GM12872 (cell line): ENCODE data around the gene ACTN4.

Experiments
- TF ChIP-seq, protein P1 (sequence below): IDR thresholded peaks from 3 replicates; pipeline ENCODE4 v1.5.1; 2011; ENCODE audit warnings: low read depth, mild to moderate bottlenecking, low read length, moderate library complexity; ENCODE audit not compliant: insufficient read depth

ACTN4 gene

DNA sequence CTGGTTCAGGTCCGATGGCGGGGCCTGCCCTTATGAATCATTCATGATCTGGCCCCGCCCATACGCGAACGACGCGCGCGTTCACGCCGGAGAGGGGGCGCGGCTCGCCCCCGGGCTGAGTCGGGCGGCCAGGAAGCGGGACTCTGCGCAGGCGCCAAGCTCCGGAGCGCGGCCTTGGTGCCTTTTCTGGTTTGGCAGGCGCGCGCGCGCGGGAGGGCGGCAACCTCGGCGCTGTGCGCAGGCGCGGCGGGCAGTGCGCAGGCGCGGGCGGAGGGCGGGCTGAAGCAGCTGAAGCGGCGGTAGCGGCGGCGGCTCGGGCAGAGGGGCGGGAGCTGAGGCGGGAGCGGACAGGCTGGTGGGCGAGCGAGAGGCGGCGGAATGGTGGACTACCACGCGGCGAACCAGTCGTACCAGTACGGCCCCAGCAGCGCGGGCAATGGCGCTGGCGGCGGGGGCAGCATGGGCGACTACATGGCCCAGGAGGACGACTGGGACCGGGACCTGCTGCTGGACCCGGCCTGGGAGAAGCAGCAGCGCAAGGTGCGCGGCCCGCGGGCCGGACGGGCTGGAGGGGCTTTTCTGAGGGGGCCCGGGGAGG lies at the start of gene ACTN4:
Gene ACTN4, plus strand, starts transcription at position 282 of the 598 bp plus-strand sequence. Its CDS starts 97 bp downstream, at position 379.
- TF ChIP-seq, protein P1, sequence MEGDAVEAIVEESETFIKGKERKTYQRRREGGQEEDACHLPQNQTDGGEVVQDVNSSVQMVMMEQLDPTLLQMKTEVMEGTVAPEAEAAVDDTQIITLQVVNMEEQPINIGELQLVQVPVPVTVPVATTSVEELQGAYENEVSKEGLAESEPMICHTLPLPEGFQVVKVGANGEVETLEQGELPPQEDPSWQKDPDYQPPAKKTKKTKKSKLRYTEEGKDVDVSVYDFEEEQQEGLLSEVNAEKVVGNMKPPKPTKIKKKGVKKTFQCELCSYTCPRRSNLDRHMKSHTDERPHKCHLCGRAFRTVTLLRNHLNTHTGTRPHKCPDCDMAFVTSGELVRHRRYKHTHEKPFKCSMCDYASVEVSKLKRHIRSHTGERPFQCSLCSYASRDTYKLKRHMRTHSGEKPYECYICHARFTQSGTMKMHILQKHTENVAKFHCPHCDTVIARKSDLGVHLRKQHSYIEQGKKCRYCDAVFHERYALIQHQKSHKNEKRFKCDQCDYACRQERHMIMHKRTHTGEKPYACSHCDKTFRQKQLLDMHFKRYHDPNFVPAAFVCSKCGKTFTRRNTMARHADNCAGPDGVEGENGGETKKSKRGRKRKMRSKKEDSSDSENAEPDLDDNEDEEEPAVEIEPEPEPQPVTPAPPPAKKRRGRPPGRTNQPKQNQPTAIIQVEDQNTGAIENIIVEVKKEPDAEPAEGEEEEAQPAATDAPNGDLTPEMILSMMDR: no peak

DNA sequence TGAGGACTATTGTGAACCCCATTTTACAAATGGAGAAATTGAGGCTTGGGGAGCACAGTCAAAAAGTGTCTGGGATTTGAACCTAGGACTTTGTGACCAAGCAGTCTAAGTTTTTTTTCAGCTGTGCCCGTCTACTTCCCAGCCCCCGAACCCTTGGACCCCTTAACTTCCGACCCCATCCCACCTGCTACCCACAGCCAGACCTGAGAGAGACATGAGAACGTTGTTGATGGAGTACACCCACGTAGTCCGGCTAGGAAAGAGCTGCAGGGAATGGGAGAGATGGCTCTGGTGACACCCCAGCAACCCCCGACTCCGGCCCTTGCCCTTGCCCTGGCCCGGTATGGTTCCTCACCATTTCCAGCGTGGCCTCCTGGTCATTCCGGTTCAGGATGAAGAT lies 47.7 kb upstream of the ACTN4 start:
- TF ChIP-seq, protein P1: no peak

DNA sequence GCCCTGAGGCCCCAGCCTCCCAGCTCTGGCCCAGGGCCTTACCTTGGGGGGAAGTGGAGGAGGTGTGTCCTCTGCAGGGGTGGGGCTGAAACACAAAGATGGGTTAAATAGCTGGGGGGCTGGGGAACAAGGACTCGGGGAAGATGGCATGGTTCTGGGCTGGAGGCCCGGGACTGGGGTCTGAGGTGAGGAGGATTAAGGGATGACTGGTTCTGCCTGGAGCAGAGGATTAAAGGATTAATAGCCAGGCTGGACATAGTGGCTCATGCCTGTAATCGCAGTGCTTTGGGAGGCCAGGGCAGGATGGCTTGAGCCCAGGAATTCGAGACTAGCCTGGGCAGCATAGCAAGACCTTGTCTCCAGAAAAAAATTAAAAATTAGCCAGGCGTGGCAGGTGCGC lies 41.3 kb upstream of the ACTN4 start:
- TF ChIP-seq, protein P1: no peak

DNA sequence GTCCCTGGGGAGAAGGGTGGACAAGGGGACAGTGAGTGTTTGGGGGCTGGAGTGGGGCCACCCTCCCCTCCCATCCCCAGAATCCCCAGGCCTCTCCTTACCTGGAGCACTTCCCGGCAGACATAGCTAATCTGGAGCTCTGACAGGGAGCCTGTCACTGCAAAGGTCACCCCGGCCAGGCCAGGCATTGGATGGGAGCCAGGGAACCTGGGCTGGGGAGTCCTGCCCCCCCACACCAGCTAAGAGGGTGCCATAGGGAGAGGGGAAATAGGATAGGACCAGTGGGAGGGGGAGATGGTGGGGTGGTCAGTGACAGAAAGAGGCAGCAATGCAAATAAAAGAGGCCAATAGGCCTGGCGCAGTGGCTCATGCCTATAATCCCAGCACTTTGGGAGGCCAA lies 33.2 kb upstream of the ACTN4 start:
- TF ChIP-seq, protein P1: no peak

DNA sequence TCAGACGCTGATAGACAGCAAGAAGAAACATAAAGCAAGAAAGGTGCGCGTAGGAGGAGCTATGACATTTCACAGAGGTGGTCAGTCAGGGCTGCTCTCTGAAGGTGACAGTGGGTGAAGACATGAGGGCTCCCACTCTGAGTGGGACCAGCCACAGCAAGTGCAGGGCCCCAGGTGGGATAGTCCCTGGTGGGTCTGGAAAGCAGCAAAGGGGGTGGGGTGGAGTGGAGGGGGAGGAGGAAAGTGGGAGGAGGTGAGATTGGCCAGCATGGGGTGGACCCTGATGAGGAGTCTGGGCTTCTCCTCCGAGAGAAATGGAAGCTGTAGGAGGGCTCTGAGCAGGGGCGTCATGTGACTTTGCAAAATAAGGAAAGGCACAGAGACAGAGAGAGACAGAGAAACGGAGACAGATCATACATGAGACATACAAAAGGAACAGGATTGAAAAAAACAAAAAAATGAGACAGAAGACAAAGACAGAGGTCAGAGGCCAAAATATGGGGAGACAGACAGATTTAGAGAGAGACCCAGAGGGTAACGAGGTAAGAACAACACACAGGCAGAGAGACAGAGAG lies 32.4 kb upstream of the ACTN4 start:
- TF ChIP-seq, protein P1: no peak

DNA sequence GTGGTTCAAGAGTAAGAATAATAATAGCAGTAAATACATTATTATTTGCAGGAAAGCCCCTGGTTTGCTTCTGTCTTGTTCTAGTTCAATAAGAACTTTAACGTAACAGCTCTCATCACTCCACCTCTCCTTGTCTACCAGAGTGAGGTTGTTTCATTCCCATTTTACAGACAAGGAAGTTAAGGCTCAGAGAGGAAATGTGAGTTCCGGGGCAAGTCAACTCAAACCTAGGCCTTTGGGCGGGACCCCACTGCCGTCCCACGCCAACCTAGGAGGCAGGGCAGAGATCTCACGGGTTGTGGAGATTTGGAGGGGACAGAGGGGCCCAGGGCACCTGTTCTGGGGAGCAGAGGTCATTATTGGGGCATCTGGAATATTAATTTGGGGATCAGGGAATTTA lies 31.2 kb upstream of the ACTN4 start:
- TF ChIP-seq, protein P1: no peak

DNA sequence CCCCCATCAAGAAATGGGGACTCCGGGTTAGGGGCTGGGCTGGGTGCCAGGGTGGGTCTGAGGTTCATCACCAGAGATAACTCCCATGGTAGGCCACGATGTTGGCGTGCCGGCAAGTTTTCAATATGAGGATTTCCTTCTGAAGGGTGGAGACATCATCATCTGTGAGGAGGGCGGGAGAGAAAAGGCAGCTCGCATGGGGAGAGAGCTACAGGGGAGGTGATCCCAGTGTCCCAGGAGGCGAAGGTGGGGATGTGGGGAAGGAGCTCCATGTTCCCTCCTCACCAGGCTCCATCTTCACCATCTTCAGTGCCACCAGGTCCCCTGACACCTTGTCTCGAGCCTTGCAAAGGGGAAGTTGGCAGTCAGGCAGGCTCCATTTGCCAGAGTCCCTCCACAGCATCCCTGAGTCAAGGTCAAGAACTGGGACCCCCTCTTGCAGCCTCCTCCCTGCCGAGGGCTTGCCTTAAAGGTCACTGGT lies 30.1 kb upstream of the ACTN4 start:
- TF ChIP-seq, protein P1: no peak
